Lung (tissue), 12 donors: ENCODE measurements around the gene RGS3. TPM values are rescaled to one million over a fixed set of nuclear protein-coding genes. Genes with fewer than 3 reads are reported as not detected.

Source experiments
- ATAC-seq: fragments of 200-7000 bp; cut with Tn5 transposase; one replicate; pipeline ENCODE4 v1.9.1; 2020; ENCODE audit warnings: moderate number of reproducible peaks; ENCODE audit not compliant: insufficient read depth, low FRiP score
- DNase-seq, 3 donors: peaks; one replicate each; pipeline ENCODE4 v3.0.0-alpha.2; 2013 to 2017
- H3K27ac ChIP-seq, 2 donors: one replicate each; pipeline ENCODE4 v1.5.1; 2013; ENCODE audit warnings: mild to moderate bottlenecking in 2 of 2, moderate library complexity in 2 of 2, control low read depth in 1 of 2, inconsistent platforms in 1 of 2, low read depth in 1 of 2, low read length in 1 of 2
- H3K27me3 ChIP-seq, 3 donors: one replicate each; pipeline ENCODE4 v1.5.1; 2013; ENCODE audit warnings: low read length in 2 of 3; ENCODE audit not compliant: control insufficient read depth in 3 of 3, insufficient read depth in 3 of 3
- H3K36me3 ChIP-seq, 4 donors: one replicate each; pipeline ENCODE4 v1.5.1; 2013; ENCODE audit warnings: low read length in 4 of 4, mild to moderate bottlenecking in 1 of 4, moderate library complexity in 1 of 4; ENCODE audit not compliant: control insufficient read depth in 4 of 4, insufficient read depth in 4 of 4
- H3K4me1 ChIP-seq, 5 donors: one replicate each; pipeline ENCODE4 v1.5.1; 2013; ENCODE audit warnings: low read length in 5 of 5, mild to moderate bottlenecking in 2 of 5, moderate library complexity in 1 of 5; ENCODE audit not compliant: control insufficient read depth in 5 of 5, insufficient read depth in 5 of 5
- H3K4me3 ChIP-seq: one replicate; pipeline ENCODE4 v1.5.1; 2013; ENCODE audit warnings: mild to moderate bottlenecking, control low read depth, moderate library complexity
- H3K9ac ChIP-seq, 2 donors: one replicate each; pipeline ENCODE4 v1.5.1; 2013; ENCODE audit warnings: low read length in 2 of 2, control low read depth in 1 of 2; ENCODE audit not compliant: insufficient read depth in 1 of 2
- H3K9me3 ChIP-seq, 4 donors: one replicate each; pipeline ENCODE4 v1.5.1; 2013; ENCODE audit warnings: low read length in 3 of 4, mild to moderate bottlenecking in 1 of 4, moderate library complexity in 1 of 4; ENCODE audit not compliant: control insufficient read depth in 4 of 4, insufficient read depth in 3 of 4
- CTCF ChIP-seq: IDR thresholded peaks from 2 replicates; pipeline ENCODE4 v1.5.1; 2012; ENCODE audit warnings: mild to moderate bottlenecking; ENCODE audit errors: control extremely low read depth, extremely low read depth
- WGBS, 2 donors: extraction: QIAGEN DNeasy Blood & Tissue Kit; methylation state at CpG; one replicate each; pipeline ENCODE4 v1.1.7; 2013; 5-methylcytosine and 5-hydroxymethylcytosine counted together
- polyA plus RNA-seq, 2 donors: library from polyadenylated mRNA; stranded (reverse); fragments of 200-250 nt; gene quantifications; one replicate each; pipeline ENCODE4 v1.2.1, GENCODE V29; 2013
- total RNA-seq, 2 donors: library from RNA; depleted of rRNA in 1 of 2; stranded (reverse); fragments of >200 nt in 1 of 2; gene quantifications; one replicate each; pipeline ENCODE4 v1.2.1, GENCODE V29; 2014 to 2021
- donor health status: control.
- donor health status: control.
- donor health status: Bipolar disorder and iron deficiency.
- donor health status: healthy.
- donor health status: DM: yes; HTN: yes; CAD: no.

The RGS3 gene
- total and polyA plus RNA-seq, 4 donors = 43.0 to 91.8 (median 73.9) TPM

GRCh38 chr9:113563826-113564497 lies 100.4 kb downstream of the RGS3 start:
- 85% methylated on average over 5 of the region's 5 CpGs for WGBS, 2 donors
- Histone ChIP-seq H3K9me3 (no peaks in the 10 kb centered on the region), H3K4me3 (no peak overlapping the region), H3K9ac (no peak overlapping the region), H3K36me3 (no peaks in the 10 kb centered on the region), H3K4me1 (peaks cover 15 to 48% (median 25%) of the 10 kb centered on the region in 5 donors), H3K27me3 (no peaks in the 10 kb centered on the region), H3K27ac (peak overlapping the region; percentile 81 to 96)
- TF ChIP-seq CTCF = no peak
- ATAC-seq (no peak), DNase-seq (peak in 1 of 3 donors; percentile 9)

GRCh38 chr9:113564498-113565237 lies 101.1 kb downstream of the RGS3 start:
- no peak for TF ChIP-seq CTCF
- Histone ChIP-seq H3K4me1 (peaks cover 12 to 44% (median 19%) of the 10 kb centered on the region in 5 donors), H3K4me3 (no peak overlapping the region), H3K27me3 (no peaks in the 10 kb centered on the region), H3K9ac (peak overlapping the region in 1 of 2 donors; percentile 84), H3K36me3 (no peaks in the 10 kb centered on the region), H3K9me3 (no peaks in the 10 kb centered on the region), H3K27ac (peak overlapping the region; percentile 81 to 96)
- 29 to 30% methylated on average over 20 of the region's 20 CpGs for WGBS, 2 donors
- DNase-seq (peak; percentile 89 to 95 (median 90)), ATAC-seq (peak; percentile 84)

- H3K4me1 ChIP-seq = peaks cover 8 to 44% (median 19%) of the 10 kb centered on the region in 5 donors
- DNase-seq = peak in 2 of 3 donors; percentile 46 to 68
- no peak for ATAC-seq
- peak overlapping the region; percentile 81 to 96 for H3K27ac ChIP-seq
- no peaks in the 10 kb centered on the region for H3K9me3 ChIP-seq
- no peaks in the 10 kb centered on the region for H3K36me3 ChIP-seq
- 69 to 83% methylated on average over 8 of the region's 8 CpGs for WGBS, 2 donors
- H3K9ac ChIP-seq = peak overlapping the region in 1 of 2 donors; percentile 84
- no peaks in the 10 kb centered on the region for H3K27me3 ChIP-seq
- no peak overlapping the region for H3K4me3 ChIP-seq
- no peak for TF ChIP-seq CTCF
Measured at GRCh38 chr9:113566016-113566711, 102.6 kb downstream of the RGS3 start.
